Motor neuron (in vitro differentiated cells): ENCODE results near the gene PTPRG. TPM values are rescaled to one million over a fixed set of nuclear protein-coding genes. Genes with fewer than 3 reads are reported as not detected.

Experiments used
- ATAC-seq, 8 experiments: fragments of 200-7000 bp; cut with Tn5 transposase; replicated peaks in 6 of 8; 2 replicates each; pipeline ENCODE4 v1.8.0; 2021; ENCODE audit warnings: mild to moderate bottlenecking in 8 of 8, moderate library complexity in 8 of 8
- H3K27ac ChIP-seq, 2 donors: fragments of 250-450 bp; sonication (Bioruptor Pico); 2 replicates each; pipeline ENCODE4 v1.9.0; 2021; ENCODE audit warnings: antibody characterized with exemption in 2 of 2, mild to moderate bottlenecking in 2 of 2, moderate library complexity in 1 of 2
- H3K4me1 ChIP-seq, 2 donors: fragments of 250-450 bp; sonication (Bioruptor Pico); replicated peaks in 1 of 2; 2 replicates each; pipeline ENCODE4 v1.6.1; 2021; ENCODE audit warnings: antibody characterized with exemption in 2 of 2, mild to moderate bottlenecking in 2 of 2, moderate library complexity in 1 of 2
- H3K4me3 ChIP-seq, 5 donors: fragments of 250-450 bp; sonication (Bioruptor Pico); 2 replicates each; pipeline ENCODE4 v1.9.0; 2021; ENCODE audit warnings: antibody characterized with exemption in 5 of 5, mild to moderate bottlenecking in 5 of 5, moderate library complexity in 4 of 5
- WGBS, 10 experiments: fragments of 450-650 bp; shearing (Covaris generic); methylation state at CpG; one replicate each; pipeline ENCODE4 v1.0.0; 2022; 5-methylcytosine and 5-hydroxymethylcytosine counted together
- in situ Hi-C, 9 experiments: fragments of 400-800 bp; cut with MboI; loops; one replicate each; pipeline ENCODE4 v1.15.0; 2021; ENCODE audit warnings: low sequenced_read_pairs in 9 of 9, low pct_unique_long_range_greater_than_20kb in 2 of 9; ENCODE audit not compliant: unreplicated experiment in 9 of 9
- total RNA-seq, 8 experiments: library from RNA; unstranded; fragments of 300-600 nt; gene quantifications; 2 replicates each; pipeline versions ENCODE4 v1.2.3 to v1.2.4, GENCODE V29; 2022

PTPRG gene
- total RNA-seq, 8 experiments from 2014 or later: 15.9 to 75.2 (median 42.9) TPM

GRCh38 chr3:62178739-62179600, 617.6 kb downstream of the PTPRG start:
- ATAC-seq: no peak
- WGBS, 10 experiments: 80 to 100% (median 93%) methylated on average over 1 to 5 of the region's 8 CpGs; no CpG with 5 or more reads in 3 of the 10 experiments
- in situ Hi-C loops: loop anchor here in 4 of 9 experiments (25.0 kb wide), 2 partner anchors 317 to 617 kb away; partner anchors contain the start of gene PTPRG (in 3 of the 4)

GRCh38 chr3:62180514-62180913, 619.1 kb downstream of the PTPRG start:
- 90 to 100% (median 100%) methylated on average over 1 to 4 of the region's 5 CpGs; no CpG with 5 or more reads in 5 of the 10 experiments for WGBS, 10 experiments
- Histone ChIP-seq H3K4me3 (no peak overlapping the region), H3K27ac (no peak overlapping the region), H3K4me1 (no peaks in the 10 kb centered on the region)
- ATAC-seq: no peak
- in situ Hi-C loops: loop anchor here in 5 of 9 experiments (10.0 to 25.0 kb wide), 4 partner anchors 306 to 618 kb away; partner anchors contain the start of gene PTPRG (in 5 of the 5)

More at GRCh38 chr3:62178739-62179600, 617.6 kb downstream of the PTPRG start:
- H3K4me1 ChIP-seq: no peaks in the 10 kb centered on the region
- no peak overlapping the region for H3K4me3 ChIP-seq
- no peak overlapping the region for H3K27ac ChIP-seq

- no peak for ATAC-seq
- WGBS, 10 experiments: 94 to 100% (median 100%) methylated on average over 1 to 4 of the region's 8 CpGs; no CpG with 5 or more reads in 4 of the 10 experiments
- in situ Hi-C loops: loop anchor here in 5 of 9 experiments (10.0 to 25.0 kb wide), 4 partner anchors 308 to 621 kb away; partner anchors contain the start of gene PTPRG (in 5 of the 5)
- H3K4me1 ChIP-seq: no peaks in the 10 kb centered on the region
- H3K4me3 ChIP-seq: no peak overlapping the region
- no peak overlapping the region for H3K27ac ChIP-seq
Measured at GRCh38 chr3:62183087-62183486, 621.7 kb downstream of the PTPRG start.

GRCh38 chr3:62183969-62184368, 622.6 kb downstream of the PTPRG start:
- Histone ChIP-seq H3K4me1 (peaks cover under 1 to 1% of the 10 kb centered on the region in 2 donors), H3K27ac (no peak overlapping the region), H3K4me3 (no peak overlapping the region)
- WGBS, 10 experiments: 87 to 100% (median 100%) methylated on average over 1 to 10 of the region's 10 CpGs; no CpG with 5 or more reads in 5 of the 10 experiments
- in situ Hi-C loops: loop anchor here in 5 of 9 experiments (10.0 to 25.0 kb wide), 4 partner anchors 309 to 622 kb away; partner anchors contain the start of gene PTPRG (in 5 of the 5)
- ATAC-seq: no peak

GRCh38 chr3:62184559-62184958, 623.2 kb downstream of the PTPRG start:
- peaks cover 2 to 4% of the 10 kb centered on the region in 2 donors for H3K4me1 ChIP-seq
- no peak overlapping the region for H3K27ac ChIP-seq
- no peak overlapping the region for H3K4me3 ChIP-seq
- ATAC-seq: peak in 7 of 8 experiments; percentile 21 to 66 (median 61)
- WGBS, 10 experiments: 17 to 100% (median 60%) methylated on average over 1 to 6 of the region's 7 CpGs; no CpG with 5 or more reads in 3 of the 10 experiments
- in situ Hi-C loops: loop anchor here in 5 of 9 experiments (10.0 to 25.0 kb wide), 4 partner anchors 310 to 622 kb away; partner anchors contain the start of gene PTPRG (in 5 of the 5)

- no peak overlapping the region for H3K27ac ChIP-seq
- peak in 1 of 8 experiments; percentile 16 for ATAC-seq
- WGBS, 10 experiments: 54 to 100% (median 83%) methylated on average over 1 to 6 of the region's 7 CpGs; no CpG with 5 or more reads in 1 of the 10 experiments
- H3K4me3 ChIP-seq: no peak overlapping the region
- in situ Hi-C loops: loop anchor here in 5 of 9 experiments (10.0 to 25.0 kb wide), 4 partner anchors 312 to 625 kb away; partner anchors contain the start of gene PTPRG (in 5 of the 5)
- H3K4me1 ChIP-seq: peaks cover 2 to 4% of the 10 kb centered on the region in 2 donors
Measured at GRCh38 chr3:62187022-62187431, 625.7 kb downstream of the PTPRG start.

- Histone ChIP-seq H3K4me1 (peaks cover 10 to 16% of the 10 kb centered on the region in 2 donors), H3K27ac (no peak overlapping the region), H3K4me3 (peak overlapping the region in 2 of 5 donors; percentile 18 to 19)
- 0 to 22% (median 6%) methylated on average over 2 to 14 of the region's 18 CpGs; no CpG with 5 or more reads in 2 of the 10 experiments for WGBS, 10 experiments
- in situ Hi-C loops: loop anchor here in 5 of 9 experiments (10.0 to 25.0 kb wide), 4 partner anchors 314 to 627 kb away; partner anchors contain the start of gene PTPRG (in 5 of the 5)
- peak; percentile 75 to 92 (median 86) for ATAC-seq
Measured at GRCh38 chr3:62188681-62189375, 627.5 kb downstream of the PTPRG start.

- Histone ChIP-seq H3K4me1 (peaks cover 10 to 16% of the 10 kb centered on the region in 2 donors), H3K4me3 (no peak overlapping the region), H3K27ac (no peak overlapping the region)
- in situ Hi-C loops: loop anchor here in 5 of 9 experiments (10.0 to 25.0 kb wide), 4 partner anchors 315 to 627 kb away; partner anchors contain the start of gene PTPRG (in 5 of the 5)
- 89 to 100% (median 90%) methylated on average over 2 to 9 of the region's 9 CpGs; no CpG with 5 or more reads in 7 of the 10 experiments for WGBS, 10 experiments
- no peak for ATAC-seq
Measured at GRCh38 chr3:62189376-62189698, 628.0 kb downstream of the PTPRG start.

GRCh38 chr3:62192891-62193290, 631.5 kb downstream of the PTPRG start:
- no peak overlapping the region for H3K27ac ChIP-seq
- WGBS, 10 experiments: 57 to 100% (median 71%) methylated on average over 1 to 5 of the region's 5 CpGs
- in situ Hi-C loops: loop anchor here in 5 of 9 experiments (10.0 to 25.0 kb wide), 3 partner anchors 331 to 631 kb away; partner anchors contain the start of gene PTPRG (in 4 of the 5)
- no peak overlapping the region for H3K4me3 ChIP-seq
- H3K4me1 ChIP-seq: peaks cover 10 to 26% of the 10 kb centered on the region in 2 donors
- peak in 1 of 8 experiments; percentile 33 for ATAC-seq

- Histone ChIP-seq H3K27ac (no peak overlapping the region), H3K4me1 (peaks cover 10 to 28% of the 10 kb centered on the region in 2 donors), H3K4me3 (no peak overlapping the region)
- WGBS, 10 experiments: 34 to 100% (median 73%) methylated on average over 2 to 10 of the region's 10 CpGs; no CpG with 5 or more reads in 1 of the 10 experiments
- in situ Hi-C loops: loop anchor here in 5 of 9 experiments (10.0 to 25.0 kb wide), 3 partner anchors 331 to 631 kb away; partner anchors contain the start of gene PTPRG (in 4 of the 5)
- ATAC-seq: no peak
Measured at GRCh38 chr3:62193586-62194345, 632.4 kb downstream of the PTPRG start.

GRCh38 chr3:62197350-62198012, 636.1 kb downstream of the PTPRG start:
- peak in 4 of 8 experiments; percentile 46 to 70 (median 53) for ATAC-seq
- Histone ChIP-seq H3K4me1 (peaks cover 6 to 26% of the 10 kb centered on the region in 2 donors), H3K4me3 (no peak overlapping the region), H3K27ac (no peak overlapping the region)
- 74 to 100% (median 95%) methylated on average over 1 to 4 of the region's 5 CpGs; no CpG with 5 or more reads in 1 of the 10 experiments for WGBS, 10 experiments
- in situ Hi-C loops: loop anchor here in 5 of 9 experiments (10.0 to 25.0 kb wide), 3 partner anchors 335 to 635 kb away; partner anchors contain the start of gene PTPRG (in 4 of the 5)
